SK-N-SH (cell line): ENCODE data around the gene C3orf22.

Experiments
- CHD2 ChIP-seq: fragments of 150-350 bp; IDR thresholded peaks from 2 replicates; pipeline ENCODE4 v1.6.1; 2018; ENCODE audit warnings: low read length; ENCODE audit not compliant: partially characterized antibody
- EZH2phosphoT487 ChIP-seq: fragments of 200-600 bp; sonication (generic); IDR thresholded peaks from 2 replicates; pipeline ENCODE4 v1.6.1; 2017; ENCODE audit warnings: low read depth, mixed run types, mild to moderate bottlenecking, antibody characterized with exemption, moderate library complexity, borderline replicate concordance
- FOSL2 ChIP-seq: IDR thresholded peaks from 2 replicates; pipeline ENCODE4 v1.4.0; 2012; ENCODE audit warnings: low read depth, mild to moderate bottlenecking, moderate library complexity, borderline replicate concordance
- GATA2 ChIP-seq: sonication (generic); formaldehyde crosslinking; IDR thresholded peaks from 2 replicates; pipeline ENCODE4 v1.5.0; 2020; ENCODE audit warnings: mild to moderate bottlenecking, missing genetic modification reagents
- JUND ChIP-seq: IDR thresholded peaks from 2 replicates; pipeline ENCODE4 v1.4.0; 2012
- MXI1 ChIP-seq: IDR thresholded peaks from 2 replicates; pipeline ENCODE4 v1.6.1; 2012; ENCODE audit warnings: mild to moderate bottlenecking, low read depth, low read length, improper control_type of control experiment
- POLR2AphosphoS5 ChIP-seq: IDR thresholded peaks from 2 replicates; pipeline ENCODE4 v1.6.1; 2012; ENCODE audit warnings: low read depth, low read length
- SMC3 ChIP-seq: IDR thresholded peaks from 2 replicates; pipeline ENCODE4 v1.6.1; 2012; ENCODE audit warnings: low read depth, low read length, improper control_type of control experiment
- TF ChIP-seq, protein P1 (sequence below): fragments of 200-600 bp; sonication (generic); IDR thresholded peaks from 2 replicates; pipeline ENCODE4 v1.6.1; 2017; ENCODE audit warnings: antibody characterized with exemption, mild to moderate bottlenecking, moderate library complexity
- TF ChIP-seq, protein P2 (sequence below): fragments of 150-350 bp; IDR thresholded peaks from 2 replicates; pipeline ENCODE4 v1.6.1; 2017; ENCODE audit warnings: antibody characterized with exemption, low read length, low read depth, borderline replicate concordance

DNA sequence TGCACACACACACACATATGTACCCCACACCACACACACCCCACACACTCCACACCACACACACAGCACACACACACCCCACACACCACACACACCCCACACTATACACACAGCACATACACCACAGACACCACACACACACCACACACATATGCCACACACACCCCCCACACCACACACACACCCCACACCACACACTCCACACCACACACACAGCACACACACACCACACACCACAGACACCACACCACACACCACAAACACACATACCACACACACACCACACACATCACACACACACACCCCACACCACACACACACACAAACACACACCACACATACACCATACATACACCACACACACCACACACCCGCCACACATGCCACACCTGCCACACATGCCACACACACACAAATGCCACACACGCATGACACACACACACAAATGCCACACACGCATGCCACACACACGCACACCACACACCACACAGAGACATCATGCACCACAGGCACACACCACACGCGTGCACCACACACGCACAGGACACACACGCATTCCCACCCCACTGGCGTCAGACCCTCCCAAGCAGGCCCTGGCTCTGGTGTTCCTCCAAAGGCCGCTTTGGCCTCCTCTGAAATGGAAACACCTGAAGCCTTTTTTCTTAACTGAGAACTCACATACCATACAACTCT, 19.0 kb downstream of the C3orf22 start:
- TF ChIP-seq, protein P1, sequence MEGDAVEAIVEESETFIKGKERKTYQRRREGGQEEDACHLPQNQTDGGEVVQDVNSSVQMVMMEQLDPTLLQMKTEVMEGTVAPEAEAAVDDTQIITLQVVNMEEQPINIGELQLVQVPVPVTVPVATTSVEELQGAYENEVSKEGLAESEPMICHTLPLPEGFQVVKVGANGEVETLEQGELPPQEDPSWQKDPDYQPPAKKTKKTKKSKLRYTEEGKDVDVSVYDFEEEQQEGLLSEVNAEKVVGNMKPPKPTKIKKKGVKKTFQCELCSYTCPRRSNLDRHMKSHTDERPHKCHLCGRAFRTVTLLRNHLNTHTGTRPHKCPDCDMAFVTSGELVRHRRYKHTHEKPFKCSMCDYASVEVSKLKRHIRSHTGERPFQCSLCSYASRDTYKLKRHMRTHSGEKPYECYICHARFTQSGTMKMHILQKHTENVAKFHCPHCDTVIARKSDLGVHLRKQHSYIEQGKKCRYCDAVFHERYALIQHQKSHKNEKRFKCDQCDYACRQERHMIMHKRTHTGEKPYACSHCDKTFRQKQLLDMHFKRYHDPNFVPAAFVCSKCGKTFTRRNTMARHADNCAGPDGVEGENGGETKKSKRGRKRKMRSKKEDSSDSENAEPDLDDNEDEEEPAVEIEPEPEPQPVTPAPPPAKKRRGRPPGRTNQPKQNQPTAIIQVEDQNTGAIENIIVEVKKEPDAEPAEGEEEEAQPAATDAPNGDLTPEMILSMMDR = no peak
- no peak for TF ChIP-seq GATA2
- TF ChIP-seq CHD2 = no peak
- TF ChIP-seq POLR2AphosphoS5 = no peak
- TF ChIP-seq MXI1 = no peak
- TF ChIP-seq FOSL2 = no peak
- TF ChIP-seq EZH2phosphoT487 = no peak
- TF ChIP-seq, protein P2, sequence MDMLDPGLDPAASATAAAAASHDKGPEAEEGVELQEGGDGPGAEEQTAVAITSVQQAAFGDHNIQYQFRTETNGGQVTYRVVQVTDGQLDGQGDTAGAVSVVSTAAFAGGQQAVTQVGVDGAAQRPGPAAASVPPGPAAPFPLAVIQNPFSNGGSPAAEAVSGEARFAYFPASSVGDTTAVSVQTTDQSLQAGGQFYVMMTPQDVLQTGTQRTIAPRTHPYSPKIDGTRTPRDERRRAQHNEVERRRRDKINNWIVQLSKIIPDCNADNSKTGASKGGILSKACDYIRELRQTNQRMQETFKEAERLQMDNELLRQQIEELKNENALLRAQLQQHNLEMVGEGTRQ = no peak
- no peak for TF ChIP-seq JUND
- no peak for TF ChIP-seq SMC3
